PC-9 (cell line): Measurements from ENCODE around the gene CALU. TPM values are rescaled to one million over a fixed set of nuclear protein-coding genes. Genes with fewer than 3 reads are reported as not detected.

Experiments used
- BruUV-seq: library from RNA; stranded (reverse); fragments of 400-500 nt; replicated peaks from 2 replicates; lab custom pipeline; 2021; lab: Mats Ljungman, UMichigan
- CTCF ChIA-PET: fragments of 300-600 bp; sonication (Branson Sonifier 250); formaldehyde crosslinking; loops from one replicate; lab custom pipeline; 2022; ENCODE audit warnings: antibody characterized with exemption; lab: Charles Lee
- POLR2A ChIA-PET: fragments of 300-600 bp; sonication (Branson Sonifier 250); formaldehyde crosslinking; loops from one replicate; lab custom pipeline; 2022; ENCODE audit warnings: antibody characterized with exemption; ENCODE audit not compliant: unreplicated experiment; lab: Charles Lee
- DNase-seq, 2 experiments: peaks; one replicate each; pipeline versions ENCODE4 v3.0.0 to v3.0.0-alpha.2; 2015 to 2022; ENCODE audit warnings: mixed read lengths in 1 of 2
- H2AFZ ChIP-seq: fragments of 200-600 bp; sonication (generic); 2 replicates; pipeline ENCODE4 v1.8.1; 2017; ENCODE audit warnings: antibody characterized with exemption
- H3F3A ChIP-seq: fragments of 200-600 bp; sonication (generic); 2 replicates; pipeline ENCODE4 v1.8.1; 2017; ENCODE audit warnings: antibody characterized with exemption, mild to moderate bottlenecking, low read depth; ENCODE audit not compliant: insufficient read depth
- H3K27ac ChIP-seq: fragments of 200-600 bp; sonication (generic); 2 replicates; pipeline ENCODE4 v1.6.1; 2016; ENCODE audit warnings: mixed run types
- H3K27me3 ChIP-seq: fragments of 200-600 bp; sonication (generic); 2 replicates; pipeline ENCODE4 v1.6.1; 2016; ENCODE audit warnings: low read depth, mixed run types; ENCODE audit not compliant: insufficient read depth
- H3K36me3 ChIP-seq: fragments of 200-600 bp; sonication (generic); 2 replicates; pipeline ENCODE4 v1.6.1; 2016; ENCODE audit warnings: low read depth, mixed run types
- H3K4me1 ChIP-seq: fragments of 200-600 bp; sonication (generic); replicated peaks from 2 replicates; pipeline ENCODE4 v1.6.1; 2016; ENCODE audit warnings: mixed run types; ENCODE audit not compliant: insufficient read depth
- H3K4me2 ChIP-seq: fragments of 200-600 bp; sonication (generic); 2 replicates; pipeline ENCODE4 v1.6.1; 2017; ENCODE audit warnings: mixed run types
- H3K4me3 ChIP-seq: fragments of 200-600 bp; sonication (generic); 2 replicates; pipeline ENCODE4 v1.6.1; 2016; ENCODE audit warnings: mixed run types
- H3K79me2 ChIP-seq: fragments of 200-600 bp; sonication (generic); 2 replicates; pipeline ENCODE4 v1.6.1; 2017; ENCODE audit warnings: low read depth, mixed run types
- H3K9me2 ChIP-seq: fragments of 200-600 bp; sonication (generic); 2 replicates; pipeline ENCODE4 v1.8.1; 2017; ENCODE audit warnings: mild to moderate bottlenecking; ENCODE audit not compliant: insufficient read depth
- H3K9me3 ChIP-seq: fragments of 200-600 bp; sonication (generic); 2 replicates; pipeline ENCODE4 v1.8.1; 2016; ENCODE audit warnings: low read depth; ENCODE audit not compliant: insufficient read depth
- H4K20me1 ChIP-seq: fragments of 200-600 bp; sonication (generic); 2 replicates; pipeline ENCODE4 v1.8.1; 2017; ENCODE audit not compliant: insufficient read depth
- EZH2 ChIP-seq: fragments of 200-600 bp; sonication (generic); IDR thresholded peaks from 2 replicates; pipeline ENCODE4 v1.8.0; 2017; ENCODE audit warnings: antibody characterized with exemption, low read depth
- intact Hi-C: fragments of 100-400 bp; cut with micrococcal nuclease; formaldehyde crosslinking; loops from one replicate; pipeline ENCODE4 v1.10.0; 2022; ENCODE audit not compliant: unreplicated experiment
- total RNA-seq: library from RNA; stranded (reverse); gene quantifications from 2 replicates; pipeline ENCODE4 v1.2.3, GENCODE V29; 2021
- TF ChIP-seq, protein P1 (sequence below): fragments of 200-600 bp; sonication (generic); conservative IDR thresholded peaks from 2 replicates; pipeline ENCODE4 v1.6.1; 2017; ENCODE audit warnings: mixed run types, antibody characterized with exemption, mild to moderate bottlenecking, moderate library complexity

Gene CALU
- total RNA-seq, 1 experiment from 2014 or later, result 152 TPM

GRCh38 chr7:128763541-128763940, 24.4 kb downstream of the CALU start:
- ChIA-PET POLR2A (no interaction called here), CTCF (no interaction called here)
- Histone ChIP-seq H3K4me2 (no peak overlapping the region), H4K20me1 (peaks cover 7% of the 10 kb centered on the region; the same call in 1 of the 2 replicates), H2AFZ (no peak overlapping the region), H3K4me3 (no peak overlapping the region), H3K4me1 (no peaks in the 10 kb centered on the region), H3K27ac (no peak overlapping the region), H3K9me2 (no peaks in the 10 kb centered on the region), H3K79me2 (no peaks in the 10 kb centered on the region), H3K9me3 (no peaks in the 10 kb centered on the region), H3K27me3 (no peaks in the 10 kb centered on the region), H3K36me3 (peaks cover 54% of the 10 kb centered on the region), H3F3A (0 out of 2 replicates have a peak, but pooled peaks cover 3% of the 10 kb centered on the region)
- intact Hi-C loops, result no loop called here
- no TSS peak for BruUV-seq
- TF ChIP-seq, protein P1, sequence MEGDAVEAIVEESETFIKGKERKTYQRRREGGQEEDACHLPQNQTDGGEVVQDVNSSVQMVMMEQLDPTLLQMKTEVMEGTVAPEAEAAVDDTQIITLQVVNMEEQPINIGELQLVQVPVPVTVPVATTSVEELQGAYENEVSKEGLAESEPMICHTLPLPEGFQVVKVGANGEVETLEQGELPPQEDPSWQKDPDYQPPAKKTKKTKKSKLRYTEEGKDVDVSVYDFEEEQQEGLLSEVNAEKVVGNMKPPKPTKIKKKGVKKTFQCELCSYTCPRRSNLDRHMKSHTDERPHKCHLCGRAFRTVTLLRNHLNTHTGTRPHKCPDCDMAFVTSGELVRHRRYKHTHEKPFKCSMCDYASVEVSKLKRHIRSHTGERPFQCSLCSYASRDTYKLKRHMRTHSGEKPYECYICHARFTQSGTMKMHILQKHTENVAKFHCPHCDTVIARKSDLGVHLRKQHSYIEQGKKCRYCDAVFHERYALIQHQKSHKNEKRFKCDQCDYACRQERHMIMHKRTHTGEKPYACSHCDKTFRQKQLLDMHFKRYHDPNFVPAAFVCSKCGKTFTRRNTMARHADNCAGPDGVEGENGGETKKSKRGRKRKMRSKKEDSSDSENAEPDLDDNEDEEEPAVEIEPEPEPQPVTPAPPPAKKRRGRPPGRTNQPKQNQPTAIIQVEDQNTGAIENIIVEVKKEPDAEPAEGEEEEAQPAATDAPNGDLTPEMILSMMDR, result no peak
- TF ChIP-seq EZH2, result no peak
- no peak for DNase-seq

- no peak overlapping the region for H3K4me3 ChIP-seq
- no peaks in the 10 kb centered on the region for H3K9me3 ChIP-seq
- H3K4me1 ChIP-seq, result no peaks in the 10 kb centered on the region
- H4K20me1 ChIP-seq, result peaks cover 3% of the 10 kb centered on the region; the same call in 1 of the 2 replicates
- no peak overlapping the region for H2AFZ ChIP-seq
- H3K36me3 ChIP-seq, result peaks cover 49% of the 10 kb centered on the region
- H3K9me2 ChIP-seq, result no peaks in the 10 kb centered on the region
- H3K27me3 ChIP-seq, result no peaks in the 10 kb centered on the region
- H3F3A ChIP-seq, result peaks cover 5% of the 10 kb centered on the region; the same call in 1 of the 2 replicates
- H3K27ac ChIP-seq, result no peak overlapping the region
- CTCF ChIA-PET, result interaction anchor here (0.6 to 0.7 kb wide), 2 partner anchors 27 to 114 kb away, joined by 3 read pairs; no protein-coding TSS in a partner anchor
- POLR2A ChIA-PET, result no interaction called here
- TF ChIP-seq, protein P1, result no peak
- TF ChIP-seq EZH2, result no peak
- no peak for DNase-seq
- H3K79me2 ChIP-seq, result no peaks in the 10 kb centered on the region
- no peak overlapping the region for H3K4me2 ChIP-seq
- intact Hi-C loops, result no loop called here
- BruUV-seq, result no TSS peak
Measured at GRCh38 chr7:128767475-128768110, 28.4 kb downstream of the CALU start.

DNA sequence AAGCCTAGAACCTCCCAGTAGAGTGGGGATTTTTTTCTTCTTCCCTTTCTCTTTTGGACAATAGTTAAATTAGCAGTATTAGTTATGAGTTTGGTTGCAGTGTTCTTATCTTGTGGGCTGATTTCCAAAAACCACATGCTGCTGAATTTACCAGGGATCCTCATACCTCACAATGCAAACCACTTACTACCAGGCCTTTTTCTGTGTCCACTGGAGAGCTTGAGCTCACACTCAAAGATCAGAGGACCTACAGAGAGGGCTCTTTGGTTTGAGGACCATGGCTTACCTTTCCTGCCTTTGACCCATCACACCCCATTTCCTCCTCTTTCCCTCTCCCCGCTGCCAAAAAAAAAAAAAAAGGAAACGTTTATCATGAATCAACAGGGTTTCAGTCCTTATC, 31.1 kb downstream of the CALU start:
- TF ChIP-seq EZH2, result no peak
- TF ChIP-seq, protein P1, result no peak

More for the DNA sequence above, 31.1 kb downstream of the CALU start:
- Histone ChIP-seq H3K27me3 (no peaks in the 10 kb centered on the region), H3K27ac (no peak overlapping the region), H2AFZ (no peak overlapping the region), H3K4me1 (no peaks in the 10 kb centered on the region), H3K79me2 (no peaks in the 10 kb centered on the region), H3F3A (peaks cover 10% of the 10 kb centered on the region), H3K9me2 (no peaks in the 10 kb centered on the region), H3K4me2 (no peak overlapping the region), H3K9me3 (no peaks in the 10 kb centered on the region), H3K36me3 (peaks cover 33% of the 10 kb centered on the region), H3K4me3 (no peak overlapping the region), H4K20me1 (no peaks in the 10 kb centered on the region)
- TSS peak; percentile 19 for BruUV-seq
- ChIA-PET POLR2A (no interaction called here), CTCF (no interaction called here)
- no peak for DNase-seq
- intact Hi-C loops, result no loop called here
